SIG-M5 (cell line): ENCODE data around the gene TPBGL.
"Not testable (repeated sequence)": the region's sequence is repeated elsewhere in the genome, so short reads cannot be mapped to it uniquely, and the experiment has no call there.

Experiments used
- DNase-seq: peaks from one replicate; lab custom pipeline; 2025; lab: John Stamatoyannopoulos, UW

TPBGL gene

DNA sequence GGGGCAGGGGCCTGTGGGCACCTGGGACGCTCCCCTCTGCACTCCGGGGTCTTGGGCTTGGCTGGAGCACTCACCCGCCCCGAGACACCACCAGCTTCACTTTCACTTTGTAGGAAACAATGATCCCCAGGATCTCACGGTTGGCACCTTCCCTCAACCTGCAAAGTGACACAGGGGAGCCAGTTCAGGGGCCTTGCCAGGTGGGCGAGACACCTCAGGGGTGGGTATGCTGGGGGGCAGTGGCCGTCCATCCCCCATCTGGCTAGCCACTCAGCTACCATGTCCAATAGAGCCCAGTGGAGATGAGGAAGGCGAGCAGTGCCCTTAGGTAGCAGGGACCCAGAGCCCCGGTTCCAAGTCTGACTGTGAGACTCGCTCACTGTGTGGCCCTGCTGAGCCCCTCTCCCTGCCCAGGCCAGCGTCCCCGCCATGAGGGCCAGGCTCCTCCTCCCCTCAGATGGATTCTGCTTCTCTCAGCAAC is 32.3 kb downstream of the TPBGL start:
- no peak for DNase-seq

DNA sequence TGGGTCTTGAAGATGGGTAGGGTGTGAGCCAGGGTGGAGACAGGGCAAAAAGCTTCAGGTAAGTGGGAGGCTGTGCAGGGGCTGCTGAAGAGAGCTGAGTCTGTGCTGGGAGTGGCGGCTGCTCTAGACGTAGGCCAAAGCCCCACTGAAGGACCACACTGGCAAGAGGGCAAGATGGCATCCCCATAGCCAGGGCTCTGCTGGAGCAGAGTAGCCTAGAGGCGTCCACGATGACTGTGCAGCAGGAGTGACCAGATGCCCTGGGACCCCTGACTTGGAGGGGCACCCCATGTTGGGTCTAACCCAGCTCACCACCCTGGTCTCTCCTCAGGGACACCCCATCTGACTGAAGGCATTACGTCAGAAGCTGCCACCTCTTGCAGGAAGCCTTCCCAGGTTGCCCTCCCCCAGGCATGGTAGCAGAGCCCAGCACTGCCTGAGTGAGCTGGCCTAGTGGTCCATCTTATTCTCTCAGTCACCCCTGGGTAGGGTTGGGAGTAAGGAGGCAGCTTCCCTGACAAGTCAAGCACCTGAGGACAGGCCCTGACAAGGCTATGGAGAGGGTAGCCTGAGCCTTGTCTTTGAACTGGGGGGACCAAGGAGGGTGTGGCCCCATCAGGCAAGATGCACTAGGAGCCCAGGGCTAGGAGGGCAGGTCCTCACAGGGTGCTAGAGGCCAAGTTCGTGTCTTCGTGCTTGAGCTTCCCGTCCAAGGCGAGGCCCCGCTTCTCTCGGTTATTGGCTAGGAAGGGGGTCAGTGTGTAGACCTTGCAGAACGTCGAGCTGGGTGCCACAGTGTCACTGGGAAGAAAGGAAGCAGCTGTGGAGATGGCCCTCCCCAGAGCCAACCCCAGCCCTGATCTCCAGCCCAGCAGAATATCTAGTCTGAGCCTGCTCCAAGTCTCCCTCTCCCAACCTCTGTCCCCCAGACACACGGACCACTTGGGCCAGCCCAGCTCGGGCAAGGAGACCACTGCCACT is 33.1 kb downstream of the TPBGL start:
- no peak for DNase-seq

DNA sequence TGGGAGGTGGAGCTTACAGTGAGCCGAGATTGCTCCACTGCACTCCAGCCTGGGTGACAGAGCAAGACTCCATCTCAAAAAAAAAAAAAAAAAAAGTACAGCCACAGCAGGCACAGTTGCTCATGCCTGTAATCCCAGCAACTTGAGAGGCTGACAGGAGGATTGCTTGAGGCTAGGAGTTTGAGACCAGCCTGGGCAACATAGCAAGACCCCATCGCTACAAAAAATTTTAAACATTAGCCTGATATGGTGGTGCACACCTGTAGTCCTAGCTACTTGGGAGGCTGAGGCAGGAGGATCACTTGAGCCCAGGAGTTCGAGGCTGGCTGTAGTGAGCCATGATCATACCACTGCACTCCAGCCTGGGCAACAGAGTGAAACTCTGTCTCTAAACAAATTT is 34.1 kb downstream of the TPBGL start:
- DNase-seq, result not testable (repeated sequence)

DNA sequence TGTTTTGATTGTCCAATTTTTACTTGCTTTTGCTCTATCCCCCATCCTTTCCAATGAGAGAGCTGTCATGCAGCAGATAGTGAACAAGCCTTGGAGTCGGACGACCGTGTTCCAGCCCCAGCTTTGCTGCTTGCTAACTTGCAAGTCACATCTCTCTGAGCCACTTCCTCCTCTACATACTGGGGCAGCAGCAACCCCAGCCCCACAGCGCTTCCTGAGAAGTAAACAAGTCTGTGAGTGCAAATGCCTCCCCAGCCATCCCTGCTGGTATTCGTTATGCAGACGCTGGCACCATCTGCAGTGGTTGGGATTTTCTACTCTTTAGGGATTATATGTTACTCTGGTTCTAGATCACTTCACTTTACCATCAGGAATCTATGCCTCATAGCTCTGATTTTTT is 35.0 kb downstream of the TPBGL start:
- no peak for DNase-seq

DNA sequence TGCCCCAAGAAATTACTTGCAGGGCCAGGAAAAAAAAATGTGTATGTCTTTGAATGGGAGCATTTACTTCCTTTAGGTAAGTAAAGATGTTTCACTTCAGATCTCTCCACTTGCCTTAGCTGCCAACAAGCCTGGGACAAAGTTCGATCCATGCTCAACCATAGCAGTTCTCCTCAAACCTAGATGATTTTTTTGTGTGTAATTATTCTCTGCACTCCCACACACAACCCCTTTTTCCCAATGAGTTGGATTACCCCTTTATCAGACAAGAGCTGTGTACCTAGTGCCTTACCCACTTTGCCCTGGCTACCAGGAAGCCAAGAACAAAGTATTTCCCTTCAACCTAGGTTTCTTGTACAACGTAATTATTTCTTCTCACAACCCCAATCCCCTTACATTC is 35.6 kb downstream of the TPBGL start:
- no peak for DNase-seq

DNA sequence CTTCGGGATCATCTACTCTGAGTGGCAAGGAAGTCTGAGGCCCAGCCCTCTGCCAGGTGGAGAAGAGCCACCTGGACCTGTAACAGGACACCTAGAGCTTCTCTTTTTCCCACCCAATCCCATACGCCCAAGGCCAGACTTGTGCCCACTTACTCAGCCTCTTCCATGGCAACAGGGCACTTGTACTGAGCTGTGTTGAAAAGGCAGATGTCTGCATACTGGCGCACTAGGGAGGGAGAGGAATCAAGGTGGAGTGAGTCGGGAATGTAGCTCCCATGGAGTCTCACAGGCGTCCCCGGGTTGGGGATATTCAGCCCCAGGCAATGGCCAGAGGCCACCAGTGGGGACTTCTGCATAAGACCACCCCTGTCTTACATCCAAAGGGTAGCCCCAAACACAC is 36.1 kb downstream of the TPBGL start:
- no peak for DNase-seq

DNA sequence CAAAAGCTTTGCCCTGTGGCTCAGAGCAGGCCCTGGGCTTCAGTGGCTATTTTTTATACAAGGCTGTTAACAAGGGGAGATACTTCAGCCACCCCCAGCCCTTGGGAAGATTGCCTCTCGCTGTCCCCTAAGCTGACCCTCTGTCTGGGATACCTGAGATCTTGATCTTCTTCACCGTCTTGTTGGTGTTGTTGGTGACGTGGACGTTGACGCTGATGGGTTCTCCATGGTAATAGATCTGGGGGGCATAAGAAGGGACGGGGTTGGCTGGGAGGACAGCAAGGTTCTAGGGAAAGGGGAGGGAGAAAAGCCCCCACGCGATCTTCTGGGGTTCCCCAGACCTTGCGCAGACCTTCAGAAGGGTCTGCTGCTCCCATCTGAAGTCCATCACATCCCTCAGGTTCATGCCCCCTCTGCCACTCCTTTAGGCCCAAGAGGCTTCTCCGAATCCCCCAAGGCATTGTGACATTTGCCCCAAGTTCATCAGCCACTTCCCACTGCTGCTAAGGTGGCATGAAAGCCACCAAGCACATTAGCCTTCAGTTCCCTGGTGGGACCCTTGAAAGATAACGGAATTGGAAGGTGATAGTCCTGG is 36.7 kb downstream of the TPBGL start:
- DNase-seq, result no peak

DNA sequence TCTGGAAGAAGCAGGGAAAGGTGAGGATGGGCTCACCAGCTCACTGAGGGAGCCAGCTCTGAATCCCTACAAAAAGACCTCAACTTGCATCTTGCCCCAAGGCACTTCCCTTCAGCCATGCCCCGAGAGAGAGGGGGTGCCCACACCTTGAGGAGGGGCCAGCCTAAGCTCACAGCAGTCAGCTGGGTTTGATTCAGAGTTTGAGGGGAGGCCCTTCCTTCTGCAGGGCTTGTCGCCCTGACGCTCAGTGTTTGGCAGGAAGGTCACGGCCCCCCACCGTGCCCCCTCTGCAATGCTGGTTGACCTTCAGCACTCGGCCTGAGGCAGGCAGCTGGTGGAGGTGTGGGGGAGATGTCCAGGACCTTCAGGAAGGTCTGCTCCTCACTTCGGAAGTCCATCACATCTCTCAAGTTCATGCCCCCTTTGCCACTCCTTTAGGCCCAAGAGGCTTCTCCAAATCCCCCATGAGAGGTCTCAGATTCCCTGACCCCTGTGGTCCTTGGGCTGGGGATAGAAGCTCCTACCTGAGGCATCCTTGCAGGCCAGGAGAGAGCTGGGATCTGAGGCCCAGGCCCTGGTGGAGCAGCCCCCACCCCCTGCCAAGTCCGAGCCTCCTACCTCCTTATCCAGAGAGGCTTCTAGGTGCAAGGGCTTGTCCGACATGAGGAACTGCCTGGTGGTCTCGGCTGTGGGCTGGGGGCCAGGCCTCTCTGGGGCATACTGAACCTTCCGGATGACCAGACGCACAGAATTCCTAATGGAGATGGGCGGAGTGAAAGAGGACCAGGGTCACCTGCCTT is 37.6 kb downstream of the TPBGL start:
- DNase-seq, result no peak

DNA sequence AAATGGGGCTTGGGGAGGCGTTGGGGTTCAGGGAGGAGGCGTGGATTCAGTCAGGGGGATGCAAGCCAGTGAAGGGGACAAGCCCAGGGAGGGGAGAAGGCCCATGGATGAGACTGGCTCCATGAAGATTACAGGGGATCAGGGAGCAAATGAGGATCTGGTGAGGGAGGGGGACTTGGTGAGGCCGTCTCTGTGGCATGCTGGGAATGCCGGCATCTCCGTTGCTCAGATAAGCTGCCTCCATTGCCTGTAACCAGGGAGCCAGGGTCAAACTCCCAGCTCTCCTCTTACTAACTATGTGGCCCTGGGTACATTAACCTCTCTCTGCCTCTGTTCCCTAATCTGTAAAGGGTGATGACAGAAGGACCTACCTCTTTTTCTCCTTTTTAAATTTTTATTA is 38.7 kb downstream of the TPBGL start:
- DNase-seq, result no peak

DNA sequence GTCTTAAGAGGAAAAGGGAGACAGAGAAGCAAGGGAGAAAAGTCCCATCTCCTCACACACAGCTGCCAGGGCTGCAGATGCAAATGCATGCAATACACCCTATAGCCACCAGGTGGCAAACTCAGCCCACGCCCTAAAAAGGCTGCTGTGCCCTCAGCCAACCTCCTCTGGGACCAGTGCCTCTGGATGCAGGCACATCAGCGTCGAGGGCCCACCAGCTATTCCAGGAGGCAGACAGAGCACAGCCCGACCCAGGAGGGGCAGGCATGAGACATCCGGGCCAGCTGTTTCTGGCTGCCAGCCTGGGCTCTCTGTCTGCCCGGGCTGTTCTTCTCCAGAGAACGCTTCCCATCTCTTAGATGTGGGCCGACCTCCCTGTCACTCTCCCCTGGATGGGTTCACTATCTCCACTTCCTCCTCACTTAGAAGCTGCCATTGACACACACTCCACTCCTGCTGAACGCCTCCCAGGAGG is 39.7 kb downstream of the TPBGL start:
- no peak for DNase-seq

DNA sequence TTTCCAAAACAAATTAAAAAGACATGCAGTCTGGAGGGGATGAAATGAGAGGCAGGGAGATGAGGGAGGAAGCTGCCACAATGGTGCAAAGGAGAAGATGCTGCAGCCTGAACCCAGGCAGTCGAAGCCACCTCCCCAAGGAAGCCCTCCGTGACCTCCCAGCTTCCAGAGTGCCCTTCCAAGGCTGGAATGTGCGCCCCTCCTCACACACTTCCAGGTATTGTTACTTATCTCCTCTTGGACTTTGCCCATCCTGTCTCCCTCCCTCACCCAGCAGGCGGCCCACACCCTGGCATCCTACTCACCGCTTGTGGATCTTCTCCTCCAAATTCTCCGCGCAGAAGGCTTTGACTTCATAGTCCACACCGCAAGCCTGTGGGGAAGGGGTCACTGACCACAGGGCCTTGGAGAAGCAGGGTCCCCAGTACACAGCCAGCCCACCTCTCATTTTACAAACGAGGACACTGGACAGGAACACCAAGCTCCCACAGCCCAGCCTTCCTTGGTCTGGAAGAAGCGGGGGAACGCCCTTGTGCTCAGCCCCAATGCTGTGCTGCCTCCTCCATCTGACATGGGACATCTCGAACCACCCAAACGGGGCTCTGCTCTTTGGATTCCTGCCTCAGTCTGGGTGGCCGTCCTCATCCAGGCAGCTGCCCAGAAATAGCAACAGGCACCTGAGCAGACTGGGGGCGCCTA is 40.3 kb downstream of the TPBGL start:
- no peak for DNase-seq

DNA sequence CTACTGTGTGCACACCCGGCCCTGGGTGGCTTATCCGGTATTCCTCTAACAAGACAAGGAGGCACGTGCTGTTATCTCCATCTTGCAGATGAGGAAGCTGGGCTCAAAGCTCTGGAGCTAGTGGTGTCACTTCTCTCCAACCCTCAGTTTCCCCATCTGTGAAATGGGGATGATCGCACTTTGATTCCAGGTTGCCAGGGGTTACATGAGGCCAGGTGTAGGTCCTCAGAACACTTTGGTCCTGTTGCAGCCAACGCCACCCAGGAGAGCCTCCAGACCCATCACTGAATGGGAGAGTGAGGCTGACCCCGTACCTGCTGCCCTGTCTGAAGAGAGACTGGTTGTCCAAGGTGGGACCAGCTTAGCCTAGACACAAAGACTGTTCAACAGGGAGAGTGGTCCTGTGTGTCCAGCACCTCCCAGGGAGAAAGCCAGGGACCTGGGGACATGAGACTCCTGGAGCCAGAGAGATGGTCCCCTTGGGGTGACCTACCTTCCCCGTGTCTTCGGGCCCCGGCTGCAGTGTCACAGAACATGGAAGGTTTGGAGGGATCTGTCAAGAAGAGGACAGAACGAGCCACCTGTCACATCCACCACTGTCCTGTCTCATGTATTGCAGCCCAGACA is 41.0 kb downstream of the TPBGL start:
- no peak for DNase-seq

DNA sequence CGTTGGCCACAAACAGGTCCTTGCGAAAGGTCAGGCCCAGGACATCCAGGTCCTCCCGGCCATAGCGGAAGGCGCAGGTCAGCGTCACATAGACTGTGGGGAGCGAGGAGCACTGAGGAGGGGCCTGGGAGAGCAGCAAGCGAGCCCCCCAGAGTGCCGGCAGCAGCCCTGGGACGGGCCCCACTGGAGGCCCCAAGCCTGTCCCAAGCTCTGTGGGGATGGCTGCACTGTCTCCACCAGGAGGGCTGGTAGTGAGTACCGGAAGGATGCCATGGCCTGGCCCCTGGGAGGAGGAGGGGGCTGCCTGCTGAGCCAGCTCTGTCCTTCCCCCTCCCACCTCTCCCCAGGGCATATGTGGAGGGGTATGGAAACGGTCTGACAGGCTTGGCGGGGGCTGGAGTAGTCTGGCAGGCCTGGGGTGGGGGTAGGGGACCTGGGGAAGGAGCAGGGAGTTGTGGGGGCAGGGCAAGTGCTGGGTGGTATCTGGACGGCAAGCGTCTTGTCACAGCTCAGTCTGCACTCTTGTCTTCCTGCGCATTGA is 42.9 kb downstream of the TPBGL start:
- DNase-seq, result no peak

DNA sequence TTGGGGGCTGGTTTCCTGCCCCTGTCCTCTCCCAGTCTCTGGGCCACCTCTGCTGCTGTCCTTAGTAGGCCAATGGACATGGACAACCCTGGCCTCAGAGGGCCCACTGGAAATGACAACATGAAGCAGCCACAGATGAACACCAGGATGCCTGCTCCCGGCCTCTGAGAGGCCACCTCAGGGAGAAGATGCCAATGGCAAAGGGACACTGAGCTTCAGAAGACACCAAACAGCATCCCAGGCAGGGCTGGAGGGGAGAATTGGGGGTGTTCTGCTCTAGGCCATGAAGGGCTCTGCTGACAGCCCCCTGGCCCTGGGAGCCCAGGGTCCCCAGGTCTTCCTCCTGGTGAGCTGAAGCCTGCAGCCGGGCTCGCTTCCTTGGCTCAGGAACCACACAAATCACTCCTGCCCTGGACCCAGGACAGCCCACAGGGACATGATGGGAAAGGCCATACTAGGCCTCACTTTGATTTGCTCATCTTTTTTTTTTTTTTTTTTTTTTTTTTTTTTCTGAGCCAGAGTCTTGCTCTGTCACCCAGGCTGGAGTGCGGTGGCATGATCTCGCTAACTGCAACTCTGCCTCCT is 45.3 kb downstream of the TPBGL start:
- DNase-seq, result no peak

DNA sequence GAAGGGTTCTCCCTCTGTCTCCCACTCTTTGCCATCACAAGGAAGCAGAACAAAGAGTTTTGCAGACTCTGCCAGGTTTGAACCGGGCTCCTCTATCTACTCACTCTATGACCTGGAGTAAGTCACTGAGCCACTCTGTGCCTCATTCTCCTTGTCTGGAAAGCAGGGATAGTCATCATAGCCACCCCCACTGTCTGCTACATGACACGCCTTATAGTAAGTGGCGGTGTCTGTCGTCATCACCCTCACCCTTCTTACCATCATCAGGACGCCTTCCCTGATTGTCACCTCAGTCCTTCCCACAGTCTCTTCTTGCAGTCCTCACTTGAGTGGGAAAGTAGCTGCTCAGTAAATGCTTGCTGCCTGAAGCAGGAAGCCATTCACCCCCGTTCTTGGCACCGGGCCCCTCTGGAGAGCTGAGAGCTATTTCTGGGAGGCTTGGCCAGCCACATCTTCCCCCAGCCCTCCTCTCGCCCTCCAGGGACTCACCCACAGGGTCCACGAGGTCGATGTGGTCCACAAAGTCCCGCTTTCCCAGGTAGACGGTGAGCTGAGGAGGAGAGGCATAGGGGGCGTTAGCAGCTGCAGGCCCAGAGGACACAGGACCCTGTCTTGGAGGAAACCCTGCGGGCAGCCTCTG is 46.4 kb downstream of the TPBGL start:
- DNase-seq, result no peak

DNA sequence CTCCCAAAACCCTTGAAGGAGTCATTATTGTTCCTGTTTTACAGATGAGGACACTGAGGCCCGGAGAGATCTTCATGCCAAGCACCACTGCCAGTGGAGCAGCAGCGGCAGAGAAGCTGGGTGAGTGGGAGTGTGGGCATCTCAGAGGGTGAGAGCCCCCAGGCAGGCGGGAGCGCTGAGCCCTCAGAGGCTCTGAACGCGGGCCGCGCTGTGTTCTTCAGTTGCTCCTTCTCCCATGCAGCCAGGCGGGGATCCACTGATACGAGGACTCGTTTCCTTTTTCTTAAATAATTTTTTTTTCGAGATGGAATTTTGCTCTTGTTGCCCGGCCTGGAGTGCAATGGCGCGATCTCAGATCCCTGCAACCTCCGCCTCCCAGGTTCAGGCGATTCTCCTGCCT is 47.0 kb downstream of the TPBGL start:
- DNase-seq, result no peak

DNA sequence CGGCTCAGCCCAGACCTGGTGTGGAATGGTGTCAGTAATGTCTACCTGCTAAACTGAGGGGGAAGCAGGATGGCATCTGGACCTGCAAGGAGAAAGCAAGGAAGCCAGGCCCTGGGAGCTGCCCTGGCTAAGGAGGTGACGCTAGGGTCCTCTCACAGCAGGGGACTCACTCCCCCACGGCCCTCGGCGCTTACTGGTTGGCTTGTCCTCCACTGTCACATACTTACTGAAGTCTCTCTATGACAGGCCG is 48.9 kb downstream of the TPBGL start:
- DNase-seq, result no peak

DNA sequence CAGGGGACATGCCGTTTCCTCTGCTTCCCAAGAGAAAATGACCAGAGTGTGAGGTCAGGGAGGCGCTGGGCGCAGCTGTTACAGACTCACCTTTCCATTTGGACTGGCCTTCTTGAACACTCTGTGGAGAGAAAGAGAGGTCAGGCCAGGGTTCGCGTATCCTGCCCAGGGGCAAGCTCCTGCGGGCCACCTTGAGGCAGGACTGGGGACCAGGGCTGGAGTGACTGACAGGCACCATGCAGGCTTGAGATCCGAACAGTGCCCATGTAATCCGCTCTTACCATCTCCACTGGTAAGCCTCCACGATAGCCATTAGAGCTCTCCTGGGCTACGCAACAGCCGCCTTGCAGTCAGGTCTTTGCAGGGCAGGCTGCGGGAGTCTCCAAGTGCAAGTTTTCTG is 49.3 kb downstream of the TPBGL start:
- no peak for DNase-seq

DNA sequence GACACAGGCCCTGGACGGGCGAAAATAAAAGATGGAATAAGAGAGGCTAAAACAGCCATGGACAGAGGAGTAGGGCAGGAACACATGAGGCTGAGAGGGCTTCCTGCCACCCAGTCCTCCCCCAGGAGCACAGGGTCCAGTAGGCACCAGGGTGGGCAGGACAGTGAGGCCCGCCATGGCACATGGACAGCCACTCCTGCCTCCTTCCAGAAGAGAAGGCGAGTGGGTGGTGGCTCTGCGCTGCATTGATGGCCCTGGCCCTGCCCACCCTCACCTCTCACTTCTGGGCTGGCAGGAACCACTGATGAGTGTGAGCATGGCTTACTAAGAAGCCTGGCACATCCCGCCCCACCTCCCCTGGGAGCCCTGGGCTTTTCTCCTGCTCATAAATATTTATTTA is 51.2 kb downstream of the TPBGL start:
- DNase-seq, result no peak

DNA sequence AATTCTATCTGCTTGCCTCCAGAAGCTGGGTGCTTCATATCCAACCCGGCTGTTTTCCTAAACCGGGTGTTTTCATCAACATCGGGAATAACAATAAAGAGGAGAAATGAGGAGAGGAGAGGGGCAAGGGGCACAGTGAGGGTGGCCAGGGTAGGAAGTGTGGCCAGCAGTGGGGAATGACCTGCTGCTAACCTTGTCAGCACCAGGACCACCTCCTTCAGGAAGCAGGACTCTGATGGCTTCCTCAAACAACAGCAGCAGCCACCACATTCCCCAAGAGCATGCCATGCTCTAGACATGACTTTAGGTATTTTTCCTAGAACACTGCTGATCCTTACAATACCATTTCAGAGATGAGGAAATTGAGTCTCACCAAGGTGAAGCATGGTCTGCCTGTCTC is 52.4 kb downstream of the TPBGL start:
- no peak for DNase-seq
